ENCODE data around the gene CERS6.

DNA sequence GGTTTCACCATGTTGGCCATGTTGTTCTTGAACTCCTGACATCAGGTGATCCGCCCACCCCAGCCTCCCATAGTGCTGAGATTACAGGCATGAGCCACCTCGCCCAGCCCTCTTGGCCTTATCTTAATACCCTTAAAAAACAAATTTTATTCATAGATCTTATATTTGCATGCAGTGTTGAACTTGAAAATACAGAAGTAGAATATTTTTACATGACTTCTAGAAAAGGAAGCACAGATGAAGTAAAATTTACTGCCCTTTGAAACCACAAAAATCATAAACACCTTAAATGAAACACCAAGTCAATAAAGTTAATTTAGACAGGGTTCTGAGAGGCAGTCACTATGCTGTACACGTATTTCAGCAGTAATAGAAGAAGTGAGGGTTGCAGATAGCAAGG, 145.7 kb downstream of the CERS6 start:
- TF ChIP-seq, protein P1, sequence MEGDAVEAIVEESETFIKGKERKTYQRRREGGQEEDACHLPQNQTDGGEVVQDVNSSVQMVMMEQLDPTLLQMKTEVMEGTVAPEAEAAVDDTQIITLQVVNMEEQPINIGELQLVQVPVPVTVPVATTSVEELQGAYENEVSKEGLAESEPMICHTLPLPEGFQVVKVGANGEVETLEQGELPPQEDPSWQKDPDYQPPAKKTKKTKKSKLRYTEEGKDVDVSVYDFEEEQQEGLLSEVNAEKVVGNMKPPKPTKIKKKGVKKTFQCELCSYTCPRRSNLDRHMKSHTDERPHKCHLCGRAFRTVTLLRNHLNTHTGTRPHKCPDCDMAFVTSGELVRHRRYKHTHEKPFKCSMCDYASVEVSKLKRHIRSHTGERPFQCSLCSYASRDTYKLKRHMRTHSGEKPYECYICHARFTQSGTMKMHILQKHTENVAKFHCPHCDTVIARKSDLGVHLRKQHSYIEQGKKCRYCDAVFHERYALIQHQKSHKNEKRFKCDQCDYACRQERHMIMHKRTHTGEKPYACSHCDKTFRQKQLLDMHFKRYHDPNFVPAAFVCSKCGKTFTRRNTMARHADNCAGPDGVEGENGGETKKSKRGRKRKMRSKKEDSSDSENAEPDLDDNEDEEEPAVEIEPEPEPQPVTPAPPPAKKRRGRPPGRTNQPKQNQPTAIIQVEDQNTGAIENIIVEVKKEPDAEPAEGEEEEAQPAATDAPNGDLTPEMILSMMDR (IDR thresholded peaks at IDR 0.05 in 8 of 11, conservative IDR thresholded peaks at IDR 0.05 in 3 of 11) = no peak
- TF ChIP-seq POLR2A (IDR thresholded peaks at IDR 0.05) = no peak

Measured in spleen (tissue), 7 donors.